ENCODE results near the gene BCAS4.

- no peak for TF ChIP-seq CTCF (conservative IDR thresholded peaks at IDR 0.05)
- TF ChIP-seq ZFX (IDR thresholded peaks at IDR 0.05): no peak
Observed at GRCh38 chr20:50837532-50838321, 42.9 kb downstream of the BCAS4 start.
